Ishikawa (cell line): ENCODE data around the gene GNAI1.

Experiments used
- CEBPB ChIP-seq: IDR thresholded peaks from 2 replicates; pipeline ENCODE4 v1.6.1; 2012
- CREB1 ChIP-seq: IDR thresholded peaks from 2 replicates; pipeline ENCODE4 v1.6.1; 2012; ENCODE audit warnings: low read depth
- EGR1 ChIP-seq: IDR thresholded peaks from 2 replicates; pipeline ENCODE4 v1.6.1; 2012
- EP300 ChIP-seq: IDR thresholded peaks from 2 replicates; pipeline ENCODE4 v1.6.1; 2012; ENCODE audit warnings: borderline replicate concordance
- FOXM1 ChIP-seq: IDR thresholded peaks from 2 replicates; pipeline ENCODE4 v1.6.1; 2012; ENCODE audit warnings: low read depth, borderline replicate concordance
- RAD21 ChIP-seq: IDR thresholded peaks from 2 replicates; pipeline ENCODE4 v1.6.1; 2012; ENCODE audit warnings: low read depth
- TAF1 ChIP-seq: IDR thresholded peaks from 2 replicates; pipeline ENCODE4 v1.6.1; 2012; ENCODE audit warnings: low read depth, mild to moderate bottlenecking
- TCF12 ChIP-seq: IDR thresholded peaks from 2 replicates; pipeline ENCODE4 v1.6.1; 2012; ENCODE audit warnings: low read depth
- TEAD4 ChIP-seq: IDR thresholded peaks from 2 replicates; pipeline ENCODE4 v1.6.1; 2012
- YY1 ChIP-seq: IDR thresholded peaks from 2 replicates; pipeline ENCODE4 v1.6.1; 2012; ENCODE audit warnings: low read depth
- ZBTB7A ChIP-seq: IDR thresholded peaks from 2 replicates; pipeline ENCODE4 v1.6.1; 2012; ENCODE audit warnings: low read depth
- TF ChIP-seq, protein P1 (sequence below): IDR thresholded peaks from 2 replicates; pipeline ENCODE4 v1.6.1; 2012
- TF ChIP-seq, protein P2 (sequence below): IDR thresholded peaks from 2 replicates; pipeline ENCODE4 v1.6.1; 2012; ENCODE audit warnings: low read depth, mild to moderate bottlenecking

DNA sequence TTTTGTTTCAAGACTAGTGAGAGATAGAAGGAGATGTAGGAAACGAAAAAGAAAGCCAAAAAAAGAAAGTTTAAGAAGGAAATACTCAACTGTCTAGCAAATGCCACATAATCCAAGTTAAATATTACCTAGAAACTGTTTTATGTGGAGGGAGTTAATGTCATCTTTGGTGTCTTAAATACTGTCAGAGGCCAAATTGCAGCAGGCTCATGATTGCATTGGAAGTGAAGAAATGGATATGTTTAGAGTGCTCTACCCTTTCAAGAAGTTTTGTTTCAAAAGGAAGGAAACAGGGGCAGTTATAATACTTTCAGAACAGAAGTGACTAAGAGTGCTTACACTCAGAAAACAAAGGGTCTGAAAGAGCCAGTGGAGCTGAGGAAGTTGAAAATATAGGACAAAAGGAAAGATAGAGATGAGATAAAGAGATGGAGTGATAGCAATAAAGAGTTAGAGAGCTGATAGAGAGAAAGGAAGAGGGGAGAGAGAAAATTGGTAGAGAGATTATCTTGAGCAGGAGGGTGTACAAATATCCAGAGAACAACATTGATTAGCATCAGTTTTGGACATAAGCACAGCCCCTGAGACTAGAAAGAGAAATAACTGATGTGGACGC lies 28.0 kb upstream of the GNAI1 start:
- TF ChIP-seq EP300 (no peak), CEBPB (no peak), CREB1 (no peak), YY1 (no peak), TAF1 (no peak), EGR1 (no peak), ZBTB7A (no peak), FOXM1 (no peak), TCF12 (no peak), RAD21 (no peak), TEAD4 (no peak)
- TF ChIP-seq, protein P1, sequence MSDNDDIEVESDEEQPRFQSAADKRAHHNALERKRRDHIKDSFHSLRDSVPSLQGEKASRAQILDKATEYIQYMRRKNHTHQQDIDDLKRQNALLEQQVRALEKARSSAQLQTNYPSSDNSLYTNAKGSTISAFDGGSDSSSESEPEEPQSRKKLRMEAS: no peak
- TF ChIP-seq, protein P2, sequence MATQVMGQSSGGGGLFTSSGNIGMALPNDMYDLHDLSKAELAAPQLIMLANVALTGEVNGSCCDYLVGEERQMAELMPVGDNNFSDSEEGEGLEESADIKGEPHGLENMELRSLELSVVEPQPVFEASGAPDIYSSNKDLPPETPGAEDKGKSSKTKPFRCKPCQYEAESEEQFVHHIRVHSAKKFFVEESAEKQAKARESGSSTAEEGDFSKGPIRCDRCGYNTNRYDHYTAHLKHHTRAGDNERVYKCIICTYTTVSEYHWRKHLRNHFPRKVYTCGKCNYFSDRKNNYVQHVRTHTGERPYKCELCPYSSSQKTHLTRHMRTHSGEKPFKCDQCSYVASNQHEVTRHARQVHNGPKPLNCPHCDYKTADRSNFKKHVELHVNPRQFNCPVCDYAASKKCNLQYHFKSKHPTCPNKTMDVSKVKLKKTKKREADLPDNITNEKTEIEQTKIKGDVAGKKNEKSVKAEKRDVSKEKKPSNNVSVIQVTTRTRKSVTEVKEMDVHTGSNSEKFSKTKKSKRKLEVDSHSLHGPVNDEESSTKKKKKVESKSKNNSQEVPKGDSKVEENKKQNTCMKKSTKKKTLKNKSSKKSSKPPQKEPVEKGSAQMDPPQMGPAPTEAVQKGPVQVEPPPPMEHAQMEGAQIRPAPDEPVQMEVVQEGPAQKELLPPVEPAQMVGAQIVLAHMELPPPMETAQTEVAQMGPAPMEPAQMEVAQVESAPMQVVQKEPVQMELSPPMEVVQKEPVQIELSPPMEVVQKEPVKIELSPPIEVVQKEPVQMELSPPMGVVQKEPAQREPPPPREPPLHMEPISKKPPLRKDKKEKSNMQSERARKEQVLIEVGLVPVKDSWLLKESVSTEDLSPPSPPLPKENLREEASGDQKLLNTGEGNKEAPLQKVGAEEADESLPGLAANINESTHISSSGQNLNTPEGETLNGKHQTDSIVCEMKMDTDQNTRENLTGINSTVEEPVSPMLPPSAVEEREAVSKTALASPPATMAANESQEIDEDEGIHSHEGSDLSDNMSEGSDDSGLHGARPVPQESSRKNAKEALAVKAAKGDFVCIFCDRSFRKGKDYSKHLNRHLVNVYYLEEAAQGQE: no peak
